H54 (cell line): ENCODE data around the gene KRT10.
"Not testable (repeated sequence)": the region's sequence is repeated elsewhere in the genome, so short reads cannot be mapped to it uniquely, and the experiment has no call there.

ENCODE experiments used
- DNase-seq: peaks from one replicate; pipeline ENCODE4 v3.0.0; 2011; ENCODE audit warnings: low spot score, mixed read lengths; ENCODE audit not compliant: insufficient read length
- FAIRE-seq: peaks from 3 replicates; lab custom pipeline; 2011; peaks lifted over from hg19 to GRCh38; lab: Jason Lieb, UNC
- POLR2A ChIP-seq: IDR thresholded peaks from 2 replicates; pipeline ENCODE4 v1.6.1; 2011; ENCODE audit warnings: low read depth, mild to moderate bottlenecking, low read length

Gene KRT10

GRCh38 chr17:40824015-40824832, 1.8 kb upstream of the KRT10 start:
- TF ChIP-seq POLR2A = no peak
- FAIRE-seq (no peak), DNase-seq (no peak)

- no peak for FAIRE-seq
- no peak for TF ChIP-seq POLR2A
- DNase-seq = no peak
These were observed 878 bp downstream of the KRT10 start for GRCh38 chr17:40821536-40821935.

GRCh38 chr17:40820228-40820838, 2.1 kb downstream of the KRT10 start:
- FAIRE-seq (peak; percentile 33), DNase-seq (no peak)
- no peak for TF ChIP-seq POLR2A

- DNase-seq (no peak), FAIRE-seq (peak; percentile 62)
- TF ChIP-seq POLR2A = no peak
These were observed 2.8 kb downstream of the KRT10 start for GRCh38 chr17:40819528-40820125.

GRCh38 chr17:40818733-40819527, 3.5 kb downstream of the KRT10 start:
- peak; percentile 74 for TF ChIP-seq POLR2A
- FAIRE-seq (no peak), DNase-seq (peak; percentile 45)

- DNase-seq (no peak), FAIRE-seq (no peak)
- TF ChIP-seq POLR2A = no peak
These were observed 4.1 kb downstream of the KRT10 start for GRCh38 chr17:40818343-40818732.

- no peak for DNase-seq
- no peak for FAIRE-seq
- no peak for TF ChIP-seq POLR2A
These were observed 5.2 kb downstream of the KRT10 start for GRCh38 chr17:40817103-40817682.

- DNase-seq = no peak
- no peak for FAIRE-seq
- no peak for TF ChIP-seq POLR2A
These were observed 5.8 kb downstream of the KRT10 start for GRCh38 chr17:40816569-40816968.

GRCh38 chr17:40815381-40815780, 7.0 kb downstream of the KRT10 start:
- DNase-seq (no peak), FAIRE-seq (no peak)
- no peak for TF ChIP-seq POLR2A

GRCh38 chr17:40814657-40815056, 7.8 kb downstream of the KRT10 start:
- not testable (repeated sequence) for FAIRE-seq, DNase-seq

GRCh38 chr17:40813804-40814203, 8.6 kb downstream of the KRT10 start:
- peak; percentile 78 for FAIRE-seq
- no peak for DNase-seq
- TF ChIP-seq POLR2A = no peak

- TF ChIP-seq POLR2A = no peak
- FAIRE-seq = no peak
- no peak for DNase-seq
These were observed 9.8 kb downstream of the KRT10 start for GRCh38 chr17:40812639-40813038.

GRCh38 chr17:40810494-40810893, 11.9 kb downstream of the KRT10 start:
- no peak for TF ChIP-seq POLR2A
- FAIRE-seq = peak; percentile 43
- peak; percentile 24 for DNase-seq
